Parietal lobe (tissue), 2 donors: ENCODE measurements around the gene VAPA. TPM values are rescaled to one million over a fixed set of nuclear protein-coding genes. Genes with fewer than 3 reads are reported as not detected.

Source experiments
- small RNA-seq: library from RNA; depleted of rRNA; stranded (forward); fragments of <200 nt; gene quantifications from one replicate; pipeline ENCODE3, GENCODE V24; 2014; ENCODE audit warnings: low replicate concordance
- total RNA-seq: library from RNA; depleted of rRNA; stranded (reverse); fragments of >200 nt; gene quantifications from one replicate; pipeline ENCODE4 v1.2.3, GENCODE V29; 2014

Gene VAPA
- total RNA-seq = 164 TPM

GRCh38 chr18:9913526-9914333 lies at the start of gene VAPA:
Gene VAPA, plus strand, starts transcription at chr18:9914016. Its CDS starts 241 bp downstream, at chr18:9914257.

GRCh38 chr18:9885170-9886004 lies 28.4 kb upstream of the VAPA start, which contains the start of gene TXNDC2:
Gene TXNDC2, plus strand, starts transcription at chr18:9885973. Its CDS starts 708 bp downstream, at chr18:9886681.

Small RNA genes lying within 50 kb of the gene (small RNA-seq; reads per million reads assigned to genes)
- gene RNA5SP450 = not detected

Other genes with a start within 250 kb of the VAPA start
- 19.7 TPM for gene RAB31, start 205.7 kb upstream of the VAPA start, total RNA-seq
- gene TXNDC2, start 28.0 kb upstream of the VAPA start, total RNA-seq = not detected